Measurements from ENCODE around the gene CCDC97. TPM values are rescaled to one million over a fixed set of nuclear protein-coding genes. Genes with fewer than 3 reads are reported as not detected.
A peak's percentile ranks its signal among the peaks of the same experiment; 100 is the strongest.
"Not testable (repeated sequence)": the region's sequence is repeated elsewhere in the genome, so short reads cannot be mapped to it uniquely, and the experiment has no call there.

Gene CCDC97
- 16.7 TPM for polyA plus RNA-seq (2013, experiment 1 of 2; ENCODE audit: insufficient read length)
- polyA plus RNA-seq (2013, experiment 2 of 2; ENCODE audit: insufficient read length): 12.3 TPM

- peak; percentile 82 for DNase-seq
Observed at GRCh38 chr19:41310033-41310831, at the start of gene CCDC97. CCDC97 (plus strand) TSS chr19:41310172; CDS start chr19:41310311, 139 bp downstream.

GRCh38 chr19:41261474-41262190 lies 48.3 kb upstream of the CCDC97 start:
- no peak for DNase-seq

- peak; percentile 50 for DNase-seq
Observed at GRCh38 chr19:41263042-41263849, 46.7 kb upstream of the CCDC97 start.

- peak; percentile 100 for DNase-seq
Observed at GRCh38 chr19:41263850-41264580, 46.0 kb upstream of the CCDC97 start, which contains the start of gene HNRNPUL1. HNRNPUL1 (plus strand) TSS chr19:41264372; CDS start chr19:41264504, 132 bp downstream.

- DNase-seq: peak; percentile 46
Observed at GRCh38 chr19:41264581-41265394, 45.2 kb upstream of the CCDC97 start.

- peak; percentile 27 for DNase-seq
Observed at GRCh38 chr19:41265395-41266153, 44.4 kb upstream of the CCDC97 start.

- no peak for DNase-seq
Observed at GRCh38 chr19:41269055-41269454, 40.9 kb upstream of the CCDC97 start.

- DNase-seq: no peak
Observed at GRCh38 chr19:41269571-41269970, 40.4 kb upstream of the CCDC97 start.

- DNase-seq: no peak
Observed at GRCh38 chr19:41273076-41273475, 36.9 kb upstream of the CCDC97 start.

GRCh38 chr19:41274802-41275201 lies 35.2 kb upstream of the CCDC97 start:
- DNase-seq: no peak

- no peak for DNase-seq
Observed at GRCh38 chr19:41276231-41276630, 33.7 kb upstream of the CCDC97 start.

GRCh38 chr19:41278478-41278877 lies 31.5 kb upstream of the CCDC97 start:
- no peak for DNase-seq

GRCh38 chr19:41288673-41289530 lies 21.1 kb upstream of the CCDC97 start:
- no peak for DNase-seq

GRCh38 chr19:41289814-41290213 lies 20.2 kb upstream of the CCDC97 start:
- not testable (repeated sequence) for DNase-seq

- DNase-seq: no peak
Observed at GRCh38 chr19:41294393-41294792, 15.6 kb upstream of the CCDC97 start.

GRCh38 chr19:41295499-41295898 lies 14.5 kb upstream of the CCDC97 start:
- no peak for DNase-seq

- no peak for DNase-seq
Observed at GRCh38 chr19:41296433-41296871, 13.5 kb upstream of the CCDC97 start.

- no peak for DNase-seq
Observed at GRCh38 chr19:41297628-41298347, 12.2 kb upstream of the CCDC97 start.
